DMS79 (cell line): ENCODE measurements around the gene PDE8B.
"Not testable (repeated sequence)": the region's sequence is repeated elsewhere in the genome, so short reads cannot be mapped to it uniquely, and the experiment has no call there.

Experiments
- DNase-seq: peaks from one replicate; lab custom pipeline; 2025; lab: John Stamatoyannopoulos, UW

PDE8B gene

GRCh38 chr5:77358255-77359205 lies 148.1 kb downstream of the PDE8B start:
- DNase-seq = no peak

- DNase-seq = no peak
Observed at GRCh38 chr5:77359231-77359630, 148.8 kb downstream of the PDE8B start.

DNA sequence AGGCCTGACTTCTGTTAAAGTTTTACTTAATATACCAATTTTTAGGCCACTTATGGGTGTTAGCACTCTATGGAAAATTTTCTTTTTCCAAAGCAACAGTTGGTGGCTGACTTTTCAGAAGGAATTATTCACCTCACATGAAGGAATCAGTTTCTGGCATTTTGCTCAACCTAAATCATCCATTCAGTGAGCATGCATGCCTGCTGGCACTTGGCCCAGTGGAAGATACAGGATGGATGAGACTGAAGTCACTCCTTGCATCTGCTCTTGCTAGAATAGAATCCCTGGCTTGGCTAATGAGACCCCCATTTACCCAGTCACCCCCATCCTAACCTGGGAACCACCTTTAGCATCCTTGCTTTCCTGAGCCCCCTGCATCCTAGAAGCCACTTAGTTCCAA lies 149.9 kb downstream of the PDE8B start:
- DNase-seq = no peak

- DNase-seq = no peak
Observed at GRCh38 chr5:77360973-77361372, 150.5 kb downstream of the PDE8B start.

DNA sequence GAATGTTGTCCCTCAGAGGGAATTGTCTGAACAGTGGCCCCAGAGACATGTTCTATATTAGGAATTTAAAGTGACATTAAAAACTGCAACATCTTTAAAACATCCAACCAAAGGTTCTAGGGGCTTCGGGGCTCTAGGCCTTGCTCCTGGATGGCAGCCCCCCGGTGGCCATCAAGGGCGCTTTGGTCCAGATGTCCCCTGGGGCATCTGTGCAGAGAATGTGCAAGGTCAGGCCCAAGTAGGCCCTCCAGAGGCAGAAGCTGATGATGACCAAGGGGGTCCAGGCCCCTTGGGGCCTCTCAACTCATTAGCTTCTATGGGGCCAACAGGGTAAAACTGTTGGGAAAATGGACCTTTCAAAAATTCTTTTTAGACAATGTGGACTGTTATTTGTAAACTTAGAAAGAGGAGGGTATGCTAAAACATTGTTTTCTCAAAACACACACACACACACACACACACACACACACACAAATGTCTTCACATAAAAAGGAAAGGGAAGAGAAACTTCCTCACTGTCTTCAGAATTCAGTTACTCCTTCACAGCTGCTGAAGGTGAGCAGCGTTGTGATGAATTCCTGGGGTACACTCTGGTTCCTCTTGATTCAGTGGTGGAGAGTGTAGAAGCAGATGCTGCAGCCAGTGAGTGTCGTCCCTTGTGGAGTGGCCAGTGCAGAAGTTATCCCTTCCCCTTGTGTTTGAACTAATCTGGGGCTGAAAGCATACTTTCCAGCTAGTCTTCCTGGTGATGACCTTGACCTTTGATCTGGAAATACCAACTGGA lies 156.4 kb downstream of the PDE8B start:
- DNase-seq = no peak

GRCh38 chr5:77367741-77368140 lies 157.3 kb downstream of the PDE8B start:
- no peak for DNase-seq

DNA sequence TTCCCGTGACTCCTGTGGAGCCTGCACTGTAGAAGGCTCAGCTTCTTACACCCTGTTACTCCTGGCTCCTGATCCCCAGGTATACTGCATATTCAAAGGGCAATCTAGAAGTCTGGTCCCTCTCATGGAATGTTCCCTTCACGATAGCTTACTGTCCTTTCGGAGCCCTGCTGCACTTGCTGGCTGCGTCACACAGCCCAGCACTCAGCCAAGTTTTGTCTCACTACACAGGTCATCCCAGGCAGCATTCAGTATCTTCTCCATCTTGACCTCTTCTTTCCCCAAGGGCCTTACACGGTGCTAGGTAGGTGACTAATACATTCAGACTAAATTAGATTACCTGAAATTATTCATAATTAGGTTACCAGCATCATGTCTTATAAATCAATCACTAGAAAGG lies 157.9 kb downstream of the PDE8B start:
- DNase-seq = no peak

GRCh38 chr5:77369566-77369965 lies 159.1 kb downstream of the PDE8B start:
- DNase-seq = no peak

GRCh38 chr5:77374686-77375085 lies 164.2 kb downstream of the PDE8B start:
- no peak for DNase-seq

GRCh38 chr5:77376609-77377300 lies 166.3 kb downstream of the PDE8B start:
- DNase-seq = no peak

- no peak for DNase-seq
Observed at GRCh38 chr5:77379558-77380061, 169.1 kb downstream of the PDE8B start.

DNA sequence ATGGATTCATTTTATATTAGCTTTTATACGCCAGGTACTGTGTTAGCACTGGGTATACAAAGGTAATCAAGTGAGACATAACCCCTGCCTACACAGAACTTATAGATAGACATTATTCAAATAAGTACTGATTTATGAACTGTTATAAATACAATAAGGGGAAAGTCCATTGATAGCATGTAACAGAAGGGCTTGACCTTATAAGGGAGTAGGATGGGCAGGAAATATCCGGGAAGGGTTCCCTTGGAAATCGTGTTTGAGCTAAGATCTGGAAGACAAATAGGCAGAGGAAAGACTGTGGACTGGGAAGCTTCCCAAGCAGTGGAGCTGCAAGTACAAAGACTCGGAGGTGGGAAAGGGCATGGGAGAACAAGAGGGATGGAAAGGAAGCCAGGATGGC lies 170.2 kb downstream of the PDE8B start:
- no peak for DNase-seq

DNA sequence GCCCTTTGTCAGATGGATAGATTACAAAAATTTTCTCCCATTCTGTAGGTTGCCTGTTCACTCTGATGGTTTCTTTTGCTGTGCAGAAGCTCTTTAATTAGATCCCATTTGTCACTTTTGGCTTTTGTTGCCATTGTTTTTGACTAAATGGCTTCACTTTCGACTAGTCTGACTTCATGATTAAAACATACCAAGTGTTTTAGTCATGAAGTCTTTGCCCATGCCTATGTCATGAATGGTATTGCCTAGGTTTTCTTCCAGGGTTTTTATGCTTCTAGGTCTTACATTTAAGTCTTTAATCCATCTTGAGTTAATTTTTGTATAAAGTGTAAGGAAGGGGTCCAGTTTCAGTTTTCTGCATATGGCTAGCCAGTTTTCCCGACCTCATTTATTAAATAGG lies 172.9 kb downstream of the PDE8B start:
- DNase-seq = not testable (repeated sequence)

GRCh38 chr5:77386340-77386739 lies 175.9 kb downstream of the PDE8B start:
- DNase-seq = not testable (repeated sequence)

GRCh38 chr5:77389746-77390145 lies 179.3 kb downstream of the PDE8B start:
- no peak for DNase-seq

- DNase-seq = no peak
Observed at GRCh38 chr5:77390221-77390620, 179.7 kb downstream of the PDE8B start.

GRCh38 chr5:77390795-77391194 lies 180.3 kb downstream of the PDE8B start:
- DNase-seq = no peak

DNA sequence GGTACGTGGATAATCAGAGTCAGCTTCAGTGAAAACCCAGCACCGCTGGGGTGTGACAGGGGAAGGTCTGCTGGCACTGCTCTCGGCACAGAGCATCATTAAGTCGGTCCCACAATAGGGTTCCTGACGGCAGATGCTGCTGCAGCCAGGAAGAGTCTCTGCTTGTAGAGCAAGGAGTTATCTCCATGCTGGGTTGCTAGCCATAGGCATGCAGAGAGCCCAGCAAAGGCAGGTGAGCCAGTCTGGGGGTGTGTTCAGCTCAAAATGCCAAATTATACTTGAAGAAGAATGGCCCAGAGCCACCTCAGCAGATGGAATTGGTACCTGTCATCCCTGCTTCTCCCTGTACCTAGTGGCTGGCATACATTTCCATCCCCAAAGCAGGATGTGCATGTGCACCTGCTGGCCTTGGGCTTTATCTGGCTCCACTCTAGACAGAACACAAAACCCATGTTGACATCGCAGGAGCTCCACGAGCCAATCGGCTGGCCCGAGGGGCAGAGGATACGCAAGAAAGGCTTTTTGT lies 180.8 kb downstream of the PDE8B start:
- no peak for DNase-seq

- no peak for DNase-seq
Observed at GRCh38 chr5:77394064-77394715, 183.7 kb downstream of the PDE8B start.

DNA sequence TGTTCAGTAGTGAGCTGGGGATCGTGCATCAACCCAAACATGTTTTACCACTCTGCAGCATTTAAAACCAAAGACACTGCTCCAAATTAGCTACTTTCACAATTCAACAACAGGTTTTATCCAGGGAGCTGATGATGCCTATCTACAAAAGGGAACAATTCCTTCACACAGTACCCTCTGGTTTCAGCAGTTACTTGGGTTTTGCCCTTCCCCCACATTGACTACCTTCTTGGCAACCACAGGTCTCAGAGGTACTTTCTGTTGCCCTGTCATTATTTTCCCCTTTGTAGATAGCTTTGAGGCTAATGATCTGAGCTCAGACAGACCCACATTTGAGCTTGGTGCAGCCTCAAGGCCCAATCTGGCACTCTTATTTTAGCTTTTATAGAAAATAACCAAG lies 185.5 kb downstream of the PDE8B start:
- no peak for DNase-seq

DNA sequence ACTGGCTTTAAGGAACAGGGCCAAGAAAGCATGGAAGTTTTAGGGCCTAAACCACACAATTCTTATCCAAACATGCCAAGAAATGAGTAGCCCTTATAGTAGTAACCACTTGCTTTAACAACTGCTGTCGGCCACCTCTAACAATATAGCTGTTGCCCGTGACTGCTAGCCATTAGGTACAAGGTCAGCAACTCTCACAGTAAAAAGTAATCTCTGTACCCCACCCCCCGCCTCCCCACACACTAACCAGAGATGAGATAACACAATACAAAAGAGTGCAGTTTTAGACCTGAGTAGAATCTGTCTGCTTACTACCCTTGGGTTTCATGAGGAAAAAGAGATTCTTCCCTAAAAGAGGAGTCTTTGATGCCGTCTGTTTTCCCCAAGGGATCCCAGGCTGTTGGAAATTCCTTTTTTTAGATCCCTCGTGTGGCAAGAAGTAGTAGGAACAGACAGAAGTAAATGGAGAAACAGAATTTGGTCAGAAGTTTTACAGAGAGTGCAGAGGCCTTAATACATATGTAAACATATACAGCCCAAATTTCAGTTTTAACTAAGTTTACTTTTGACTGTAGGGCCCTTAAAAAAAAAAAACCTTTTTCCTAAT lies 187.3 kb downstream of the PDE8B start:
- no peak for DNase-seq
